Gastroesophageal sphincter (tissue), 4 donors: Measurements from ENCODE around the gene SMCO3. TPM values are rescaled to one million over a fixed set of nuclear protein-coding genes. Genes with fewer than 3 reads are reported as not detected.
"Not testable (repeated sequence)": the region's sequence is repeated elsewhere in the genome, so short reads cannot be mapped to it uniquely, and the experiment has no call there.

ENCODE experiments used
- ATAC-seq: fragments of 150-250 bp; one replicate; pipeline ENCODE4 v1.9.1; 2016; ENCODE audit warnings: mild to moderate bottlenecking, moderate library complexity
- H3K27ac ChIP-seq, 4 donors: fragments of 200-600 bp; sonication (generic) in 3 of 4; 1 replicate in 3 of 4; 2 replicates in 1 of 4; pipeline ENCODE4 v1.5.1; 2016 to 2019
- H3K27me3 ChIP-seq: fragments of 200-600 bp; sonication (generic); one replicate; pipeline ENCODE4 v1.5.1; 2019
- H3K36me3 ChIP-seq, 2 donors: fragments of 200-600 bp; sonication (generic); one replicate each; pipeline ENCODE4 v1.5.1; 2019; ENCODE audit warnings: control low read depth in 1 of 2
- H3K4me1 ChIP-seq, 3 donors: fragments of 200-600 bp; sonication (generic); 1 replicate in 2 of 3; 2 replicates in 1 of 3; pipeline ENCODE4 v1.5.1; 2016 to 2019; ENCODE audit warnings: control low read depth in 2 of 3
- H3K4me3 ChIP-seq, 2 donors: fragments of 200-600 bp; sonication (generic); one replicate each; pipeline ENCODE4 v1.5.1; 2019; ENCODE audit warnings: mild to moderate bottlenecking in 1 of 2, moderate library complexity in 1 of 2
- H3K9me3 ChIP-seq, 3 donors: fragments of 200-600 bp; sonication (generic); one replicate each; pipeline ENCODE4 v1.5.1; 2017 to 2019; ENCODE audit warnings: control low read depth in 2 of 3
- CTCF ChIP-seq, 4 experiments: fragments of 200-600 bp in 2 of 4; fragments of 450-650 bp in 2 of 4; sonication (generic) in 1 of 4; IDR thresholded peaks; one replicate each; pipeline ENCODE4 v1.5.1; 2017 to 2019; ENCODE audit warnings: antibody characterized with exemption in 4 of 4, mild to moderate bottlenecking in 2 of 4, moderate library complexity in 2 of 4
- EP300 ChIP-seq: sonication (generic); formaldehyde crosslinking; IDR thresholded peaks from one replicate; pipeline ENCODE4 v1.6.1; 2017; ENCODE audit warnings: antibody characterized with exemption, mild to moderate bottlenecking
- POLR2A ChIP-seq, 2 donors: fragments of 450-650 bp; IDR thresholded peaks; one replicate each; pipeline ENCODE4 v1.6.1; 2017; ENCODE audit warnings: antibody characterized with exemption in 2 of 2, mild to moderate bottlenecking in 2 of 2, moderate library complexity in 1 of 2
- POLR2AphosphoS5 ChIP-seq: sonication (generic); formaldehyde crosslinking; IDR thresholded peaks from one replicate; pipeline ENCODE4 v1.6.1; 2017; ENCODE audit warnings: antibody characterized with exemption
- WGBS, 2 donors: methylation state at CpG; one replicate each; pipeline ENCODE4 v1.1.5; 2018; ENCODE audit warnings: low coverage in 1 of 2; 5-methylcytosine and 5-hydroxymethylcytosine counted together
- total RNA-seq, 4 donors: library from RNA; depleted of rRNA; stranded (reverse); fragments of >200 nt; gene quantifications; one replicate each; pipeline ENCODE4 v1.1.0, GENCODE V29; 2016

Gene SMCO3
- total RNA-seq, 4 donors from 2014 or later: 0.13 to 0.57 (median 0.31) TPM; not detected in 1

DNA sequence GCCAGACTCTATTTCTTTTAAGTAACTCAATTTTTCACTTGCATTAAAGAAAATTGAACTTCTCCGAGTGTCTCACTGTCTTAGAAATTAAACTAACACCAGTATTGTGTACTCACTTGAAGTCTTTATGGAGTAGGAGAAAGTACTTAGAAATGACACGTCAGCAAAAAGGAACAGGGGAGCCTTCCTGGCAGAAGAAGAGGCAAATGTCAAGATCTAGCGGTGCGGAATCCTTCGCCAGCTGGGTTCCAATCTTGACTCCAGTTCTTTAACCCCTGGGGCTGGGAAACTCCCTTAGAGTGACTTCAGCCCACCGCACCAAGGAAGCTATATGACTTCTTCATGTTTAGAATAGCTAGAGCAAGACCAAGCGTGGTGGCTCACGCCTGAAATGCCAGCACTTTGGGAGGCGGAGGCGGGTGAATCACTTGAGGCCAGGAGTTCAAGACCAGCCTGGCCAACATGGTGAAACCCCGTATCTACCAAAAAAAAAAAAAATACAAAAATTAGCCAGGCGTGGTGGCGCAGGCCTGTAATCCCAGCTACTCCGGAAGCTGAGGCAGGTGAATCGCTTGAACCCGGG is 45.1 kb downstream of the SMCO3 start:
- Histone ChIP-seq H3K27ac (peak overlapping the region in 3 of 4 donors; percentile 28 to 94 (median 90)), H3K36me3 (peaks cover 0 to 9% of the 10 kb centered on the region in 2 donors), H3K9me3 (peaks cover 0 to 13% (median 0%) of the 10 kb centered on the region in 3 donors), H3K4me1 (peaks cover 0 to 46% (median 3%) of the 10 kb centered on the region in 3 donors), H3K27me3 (no peaks in the 10 kb centered on the region), H3K4me3 (peak overlapping the region; percentile 61 to 96)
- WGBS, 2 donors: 25 to 46% methylated on average over 9 of the region's 16 CpGs
- ATAC-seq: no peak
- TF ChIP-seq POLR2AphosphoS5 (no peak), CTCF (IDR thresholded peaks at IDR 0.05) (no peak), POLR2A (IDR thresholded peaks at IDR 0.05) (no peak), EP300 (no peak)

GRCh38 chr12:14767617-14768016 is 46.4 kb downstream of the SMCO3 start:
- Histone ChIP-seq H3K36me3 (peaks cover 0 to 9% of the 10 kb centered on the region in 2 donors), H3K4me3 (no peak overlapping the region), H3K27me3 (no peaks in the 10 kb centered on the region), H3K9me3 (peaks cover 0 to 13% (median 0%) of the 10 kb centered on the region in 3 donors), H3K4me1 (peaks cover 0 to 38% (median 3%) of the 10 kb centered on the region in 3 donors), H3K27ac (no peak overlapping the region)
- ATAC-seq: no peak
- TF ChIP-seq EP300 (no peak), POLR2AphosphoS5 (no peak), CTCF (IDR thresholded peaks at IDR 0.05) (no peak), POLR2A (IDR thresholded peaks at IDR 0.05) (no peak)
- 47% methylated on average over 1 of the region's 1 CpG; no CpG with 5 or more reads in 1 of the 2 donors for WGBS, 2 donors

DNA sequence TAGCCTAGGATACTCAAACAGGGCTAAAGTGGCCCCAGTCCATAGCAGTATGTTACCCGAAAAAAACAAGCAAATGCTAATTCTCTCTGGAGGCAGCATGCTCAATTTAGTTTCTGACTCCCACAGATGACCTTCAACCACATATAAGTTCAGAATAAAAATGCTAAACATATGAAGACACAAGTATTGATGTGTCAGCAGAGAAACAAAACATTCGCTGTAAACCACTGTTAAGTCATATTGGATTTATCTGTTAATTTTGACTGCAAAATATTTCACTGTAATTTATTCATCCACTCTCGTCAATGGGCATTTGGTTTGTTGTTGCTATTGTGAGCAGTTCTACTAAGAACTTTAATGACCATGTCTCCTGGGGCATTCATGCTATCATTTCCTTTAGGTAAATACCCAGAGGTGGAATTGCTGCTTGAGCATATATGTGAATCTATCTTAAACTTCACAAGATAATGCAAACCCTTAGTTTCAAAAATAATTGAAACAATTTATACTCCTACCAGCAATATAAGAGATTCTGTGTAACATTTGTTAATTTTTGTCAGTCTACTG is 47.2 kb downstream of the SMCO3 start:
- no peak for TF ChIP-seq POLR2A (IDR thresholded peaks at IDR 0.05)
- TF ChIP-seq CTCF (IDR thresholded peaks at IDR 0.05): no peak
- TF ChIP-seq POLR2AphosphoS5: no peak
- TF ChIP-seq EP300: no peak
- Histone ChIP-seq H3K36me3 (peaks cover 0 to 9% of the 10 kb centered on the region in 2 donors), H3K27me3 (no peaks in the 10 kb centered on the region), H3K9me3 (peaks cover 0 to 13% (median 0%) of the 10 kb centered on the region in 3 donors), H3K4me1 (peaks cover 0 to 33% (median 3%) of the 10 kb centered on the region in 3 donors), H3K27ac (no peak overlapping the region), H3K4me3 (no peak overlapping the region)
- WGBS, 2 donors: 85 to 100% methylated on average over 3 of the region's 3 CpGs
- ATAC-seq: no peak

GRCh38 chr12:14766020-14766419 is 48.0 kb downstream of the SMCO3 start:
- H3K4me3 ChIP-seq, H3K27ac ChIP-seq, ATAC-seq, H3K27me3 ChIP-seq: not testable (repeated sequence)
- peaks cover 0 to 26% (median 0%) of the 10 kb centered on the region in 3 donors for H3K4me1 ChIP-seq
- peaks cover 0 to 13% (median 0%) of the 10 kb centered on the region in 3 donors for H3K9me3 ChIP-seq
- peaks cover 0 to 15% of the 10 kb centered on the region in 2 donors for H3K36me3 ChIP-seq
- 80 to 86% methylated on average over 1 of the region's 3 CpGs for WGBS, 2 donors

DNA sequence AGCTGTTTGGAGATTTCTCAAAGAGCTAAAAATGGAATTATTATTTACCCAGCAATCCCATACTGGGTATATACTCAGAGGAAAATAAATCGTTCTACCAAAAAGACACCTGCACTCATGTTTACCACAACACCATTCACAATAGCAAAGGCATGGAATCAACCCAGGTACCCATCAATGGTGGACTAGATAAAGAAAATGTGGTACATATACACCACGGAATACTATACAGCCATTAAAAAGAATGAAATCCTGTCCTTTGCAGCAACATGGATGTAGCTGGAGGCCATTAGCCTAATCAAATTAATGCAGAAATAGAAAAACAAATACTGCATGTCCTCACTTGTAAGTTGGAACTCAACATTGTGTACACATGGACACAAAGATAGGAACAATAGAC is 48.6 kb downstream of the SMCO3 start:
- Histone ChIP-seq H3K27ac (no peak overlapping the region), H3K4me3 (no peak overlapping the region), H3K36me3 (peaks cover 0 to 16% of the 10 kb centered on the region in 2 donors), H3K9me3 (peaks cover 0 to 13% (median 0%) of the 10 kb centered on the region in 3 donors), H3K4me1 (peaks cover 0 to 26% (median 0%) of the 10 kb centered on the region in 3 donors), H3K27me3 (no peaks in the 10 kb centered on the region)
- WGBS, 2 donors: 87 to 92% methylated on average over 2 of the region's 2 CpGs
- TF ChIP-seq POLR2A (IDR thresholded peaks at IDR 0.05) (no peak), CTCF (IDR thresholded peaks at IDR 0.05) (no peak)
- ATAC-seq: no peak

DNA sequence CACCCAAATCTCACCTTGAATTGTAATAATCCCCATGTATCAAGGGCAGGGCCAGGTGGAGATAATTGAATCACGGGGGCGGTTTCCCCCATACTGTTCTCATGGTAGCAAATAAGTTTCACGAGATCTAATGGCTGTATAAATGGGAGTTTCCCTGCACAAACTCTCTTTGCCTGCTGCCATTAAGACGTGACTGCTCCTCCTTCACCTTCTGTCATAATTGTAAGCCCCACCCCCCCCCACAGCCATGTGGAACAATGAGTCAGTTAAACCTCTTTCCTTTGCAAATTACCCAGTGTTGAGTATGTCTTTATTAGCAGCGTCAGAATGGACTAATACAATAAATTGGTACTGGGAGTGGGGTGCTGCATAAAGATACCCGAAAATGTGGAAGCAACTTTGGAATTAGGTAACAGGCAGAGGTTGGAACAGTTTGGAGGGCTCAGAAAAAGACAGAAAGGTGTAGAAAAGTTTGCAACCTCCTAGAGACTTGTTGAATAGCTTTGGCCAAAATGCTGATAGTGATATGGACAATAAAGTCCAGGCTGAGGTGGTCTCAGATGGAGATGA is 54.2 kb downstream of the SMCO3 start:
- H3K27ac ChIP-seq, H3K36me3 ChIP-seq, H3K4me1 ChIP-seq, ATAC-seq, H3K4me3 ChIP-seq, H3K27me3 ChIP-seq, H3K9me3 ChIP-seq: not testable (repeated sequence)
- WGBS, 2 donors: 70 to 74% methylated on average over 5 of the region's 6 CpGs
